Caco-2 (cell line): ENCODE data around the gene ATP10B. TPM values are rescaled to one million over a fixed set of nuclear protein-coding genes. Genes with fewer than 3 reads are reported as not detected.
"Not testable (repeated sequence)": the region's sequence is repeated elsewhere in the genome, so short reads cannot be mapped to it uniquely, and the experiment has no call there.

ENCODE experiments used
- BruUV-seq: library from RNA; stranded (reverse); fragments of 400-500 nt; replicated peaks from 2 replicates; lab custom pipeline; 2021; lab: Mats Ljungman, UMichigan
- CTCF ChIA-PET: fragments of 300-600 bp; sonication (Branson Sonifier 250); formaldehyde crosslinking; loops from one replicate; lab custom pipeline; 2022; ENCODE audit warnings: antibody characterized with exemption; lab: Charles Lee
- POLR2A ChIA-PET: fragments of 300-600 bp; sonication (Branson Sonifier 250); formaldehyde crosslinking; loops from one replicate; lab custom pipeline; 2022; ENCODE audit warnings: antibody characterized with exemption; lab: Charles Lee
- DNase-seq, 2 experiments: peaks; one replicate each; pipeline versions ENCODE4 v3.0.0 to v3.0.0-alpha.2; 2020 to 2022
- H3K27me3 ChIP-seq: replicated peaks from 2 replicates; pipeline ENCODE4 v1.6.0; 2011; ENCODE audit warnings: low read length; ENCODE audit not compliant: control insufficient read depth, insufficient read depth
- H3K36me3 ChIP-seq: 2 replicates; pipeline ENCODE4 v1.5.1; 2011; ENCODE audit warnings: low read length; ENCODE audit not compliant: control insufficient read depth, insufficient read depth
- H3K4me1 ChIP-seq: fragments of 250-450 bp; sonication (Bioruptor Pico); 2 replicates; pipeline ENCODE4 v1.5.1; 2020; ENCODE audit warnings: mild to moderate bottlenecking
- H3K4me3 ChIP-seq: 2 replicates; pipeline ENCODE4 v1.5.1; 2011; ENCODE audit warnings: low read depth, mild to moderate bottlenecking, control low read depth, low read length
- H3K9me3 ChIP-seq: fragments of 250-450 bp; sonication (Bioruptor Pico); 2 replicates; pipeline ENCODE4 v1.5.1; 2020; ENCODE audit warnings: mild to moderate bottlenecking, moderate library complexity
- H3K27ac Mint-ChIP-seq: one replicate; pipeline ENCODE4 v1.8.0; 2022; ENCODE audit warnings: mixed read lengths; ENCODE audit not compliant: unreplicated experiment
- H3K27me3 Mint-ChIP-seq: one replicate; pipeline ENCODE4 v1.8.0; 2022; ENCODE audit warnings: mixed read lengths; ENCODE audit not compliant: insufficient read depth, unreplicated experiment
- H3K36me3 Mint-ChIP-seq: one replicate; pipeline ENCODE4 v1.8.0; 2022; ENCODE audit warnings: mild to moderate bottlenecking, mixed read lengths; ENCODE audit not compliant: insufficient read depth, unreplicated experiment
- H3K4me1 Mint-ChIP-seq: one replicate; pipeline ENCODE4 v1.8.0; 2022; ENCODE audit warnings: low read depth, mixed read lengths; ENCODE audit not compliant: unreplicated experiment
- H3K4me3 Mint-ChIP-seq: one replicate; pipeline ENCODE4 v1.8.0; 2022; ENCODE audit warnings: mild to moderate bottlenecking, moderate library complexity, mixed read lengths; ENCODE audit not compliant: unreplicated experiment
- H3K9me3 Mint-ChIP-seq: one replicate; pipeline ENCODE4 v1.8.0; 2022; ENCODE audit warnings: mixed read lengths; ENCODE audit not compliant: unreplicated experiment
- intact Hi-C: fragments of 100-400 bp; cut with micrococcal nuclease; formaldehyde crosslinking; loops from one replicate; pipeline ENCODE4 v1.10.0; 2022; ENCODE audit not compliant: unreplicated experiment
- total RNA-seq: library from RNA; stranded (reverse); gene quantifications from 2 replicates; pipeline ENCODE4 v1.2.3, GENCODE V29; 2022
- TF ChIP-seq, protein P1 (sequence below), 2 experiments: fragments of 200-600 bp in 1 of 2; IDR thresholded peaks; 1 replicate in 1 of 2; 2 replicates in 1 of 2; pipeline versions ENCODE4 v1.5.1 to v1.8.0; 2011 to 2022; ENCODE audit warnings: antibody characterized with exemption in 1 of 2, control low read depth in 1 of 2, inconsistent platforms in 1 of 2, low read depth in 1 of 2, low read length in 1 of 2, mild to moderate bottlenecking in 1 of 2, moderate library complexity in 1 of 2; ENCODE audit not compliant: insufficient read depth in 1 of 2, severe bottlenecking in 1 of 2, unreplicated experiment in 1 of 2

The ATP10B gene
- total RNA-seq, 1 experiment from 2014 or later = 0.43 TPM

DNA sequence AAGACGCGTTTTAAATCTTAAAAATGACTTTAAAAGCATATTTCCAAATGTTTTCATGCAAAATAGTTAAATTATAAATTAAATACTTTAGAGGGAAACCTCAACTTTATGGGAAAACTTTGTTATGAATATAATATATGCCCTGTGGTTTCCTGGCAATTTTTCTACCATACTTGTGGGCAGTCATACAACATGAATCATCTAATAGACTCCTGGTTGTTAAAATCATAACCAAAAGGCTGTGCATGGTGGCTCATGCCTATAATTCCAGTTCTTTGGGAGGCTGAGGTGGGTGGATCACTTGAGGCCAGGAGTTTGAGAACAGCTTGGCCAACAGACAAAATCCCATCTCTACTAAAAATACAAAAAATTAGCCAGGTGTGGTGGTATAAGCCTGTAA is 18.2 kb downstream of the ATP10B start:
- no TSS peak for BruUV-seq
- H3K27me3 ChIP-seq = no peaks in the 10 kb centered on the region
- no peaks in the 10 kb centered on the region for H3K36me3 ChIP-seq
- Mint-ChIP-seq H3K36me3 (no peaks in the 10 kb centered on the region), H3K27me3 (no peaks in the 10 kb centered on the region), H3K4me3 (no peak overlapping the region), H3K9me3 (peaks cover 12% of the 10 kb centered on the region), H3K27ac (no peak overlapping the region), H3K4me1 (no peaks in the 10 kb centered on the region)
- H3K4me3 ChIP-seq = no peak overlapping the region
- intact Hi-C loops = no loop called here
- CTCF ChIA-PET = no interaction called here
- peaks cover 2% of the 10 kb centered on the region; the same call in 1 of the 2 replicates for H3K9me3 ChIP-seq
- DNase-seq = no peak
- H3K4me1 ChIP-seq = no peaks in the 10 kb centered on the region
- POLR2A ChIA-PET = no interaction called here
- TF ChIP-seq, protein P1, sequence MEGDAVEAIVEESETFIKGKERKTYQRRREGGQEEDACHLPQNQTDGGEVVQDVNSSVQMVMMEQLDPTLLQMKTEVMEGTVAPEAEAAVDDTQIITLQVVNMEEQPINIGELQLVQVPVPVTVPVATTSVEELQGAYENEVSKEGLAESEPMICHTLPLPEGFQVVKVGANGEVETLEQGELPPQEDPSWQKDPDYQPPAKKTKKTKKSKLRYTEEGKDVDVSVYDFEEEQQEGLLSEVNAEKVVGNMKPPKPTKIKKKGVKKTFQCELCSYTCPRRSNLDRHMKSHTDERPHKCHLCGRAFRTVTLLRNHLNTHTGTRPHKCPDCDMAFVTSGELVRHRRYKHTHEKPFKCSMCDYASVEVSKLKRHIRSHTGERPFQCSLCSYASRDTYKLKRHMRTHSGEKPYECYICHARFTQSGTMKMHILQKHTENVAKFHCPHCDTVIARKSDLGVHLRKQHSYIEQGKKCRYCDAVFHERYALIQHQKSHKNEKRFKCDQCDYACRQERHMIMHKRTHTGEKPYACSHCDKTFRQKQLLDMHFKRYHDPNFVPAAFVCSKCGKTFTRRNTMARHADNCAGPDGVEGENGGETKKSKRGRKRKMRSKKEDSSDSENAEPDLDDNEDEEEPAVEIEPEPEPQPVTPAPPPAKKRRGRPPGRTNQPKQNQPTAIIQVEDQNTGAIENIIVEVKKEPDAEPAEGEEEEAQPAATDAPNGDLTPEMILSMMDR (IDR thresholded peaks at IDR 0.05; ENCODE audit: insufficient read depth in 1 of 2, low read depth in 1 of 2, low read length in 1 of 2, severe bottlenecking in 1 of 2, unreplicated experiment in 1 of 2) = no peak

DNA sequence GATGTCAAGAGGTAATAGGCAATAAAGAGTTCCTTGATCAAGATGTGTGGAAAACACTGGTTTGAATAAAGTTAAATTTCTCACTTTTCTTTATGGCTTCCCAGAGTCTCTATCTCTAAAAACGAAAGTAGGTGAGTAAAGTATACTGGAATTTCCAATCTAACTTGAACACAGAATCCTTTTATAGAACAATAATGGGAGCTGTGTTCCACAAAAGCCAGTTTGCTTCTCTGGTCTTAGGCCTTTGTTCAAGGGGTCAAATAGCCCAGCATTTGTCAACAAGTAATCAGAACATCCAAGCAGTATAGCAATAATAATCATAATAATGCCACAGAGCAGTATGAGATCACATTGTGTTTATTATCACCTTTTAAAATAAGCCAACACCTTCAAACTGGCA is 20.2 kb downstream of the ATP10B start:
- Mint-ChIP-seq H3K4me1 (no peaks in the 10 kb centered on the region), H3K4me3 (no peak overlapping the region), H3K27me3 (no peaks in the 10 kb centered on the region), H3K36me3 (no peaks in the 10 kb centered on the region), H3K9me3 (peaks cover 18% of the 10 kb centered on the region), H3K27ac (no peak overlapping the region)
- Histone ChIP-seq H3K4me3 (no peak overlapping the region), H3K9me3 (peaks cover 2% of the 10 kb centered on the region; the same call in 1 of the 2 replicates), H3K27me3 (no peaks in the 10 kb centered on the region), H3K36me3 (no peaks in the 10 kb centered on the region), H3K4me1 (no peaks in the 10 kb centered on the region)
- TF ChIP-seq, protein P1 (IDR thresholded peaks at IDR 0.05; ENCODE audit: insufficient read depth in 1 of 2, low read depth in 1 of 2, low read length in 1 of 2, severe bottlenecking in 1 of 2, unreplicated experiment in 1 of 2) = no peak
- intact Hi-C loops = no loop called here
- POLR2A ChIA-PET = no interaction called here
- CTCF ChIA-PET = no interaction called here
- no TSS peak for BruUV-seq
- no peak for DNase-seq

DNA sequence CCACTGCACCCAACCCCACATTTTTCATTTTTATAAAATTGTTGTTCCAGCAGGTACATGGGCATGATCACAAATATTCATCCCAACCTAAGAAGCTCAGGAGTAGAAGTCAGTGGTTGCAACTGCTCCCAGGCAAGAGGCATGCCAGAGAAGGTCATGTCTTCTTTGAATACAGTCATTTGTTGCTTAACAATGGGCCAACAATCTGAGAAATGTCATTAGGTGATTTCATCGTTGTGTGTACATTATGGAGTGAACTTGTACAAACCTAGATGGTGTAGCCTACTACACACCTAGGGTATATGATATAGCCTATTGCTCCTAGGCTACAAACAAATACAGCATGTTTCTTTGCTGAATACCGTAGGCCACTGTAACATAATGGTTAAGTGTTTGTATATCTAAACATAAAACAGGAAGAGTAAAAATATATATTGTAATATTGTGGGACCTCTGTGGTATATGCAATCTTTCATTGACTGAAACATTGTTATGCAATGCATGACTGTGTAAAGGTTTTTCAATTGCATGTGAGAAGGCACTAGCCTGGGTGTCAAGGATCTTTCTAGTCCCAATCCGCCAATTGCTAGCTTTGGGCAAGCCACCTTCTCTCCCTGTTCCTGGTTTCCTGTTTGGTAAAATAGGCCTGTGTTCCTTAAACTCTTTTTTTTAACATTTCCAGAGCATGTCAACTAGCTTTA is 27.6 kb downstream of the ATP10B start:
- no peaks in the 10 kb centered on the region for H3K4me1 ChIP-seq
- POLR2A ChIA-PET = no interaction called here
- Mint-ChIP-seq H3K27me3 (no peaks in the 10 kb centered on the region), H3K9me3 (peaks cover 43% of the 10 kb centered on the region), H3K4me3 (no peak overlapping the region), H3K36me3 (no peaks in the 10 kb centered on the region), H3K4me1 (no peaks in the 10 kb centered on the region), H3K27ac (no peak overlapping the region)
- BruUV-seq = no TSS peak
- H3K27me3 ChIP-seq = no peaks in the 10 kb centered on the region
- TF ChIP-seq, protein P1 (IDR thresholded peaks at IDR 0.05; ENCODE audit: insufficient read depth in 1 of 2, low read depth in 1 of 2, low read length in 1 of 2, severe bottlenecking in 1 of 2, unreplicated experiment in 1 of 2) = no peak
- DNase-seq = no peak
- no peak overlapping the region for H3K4me3 ChIP-seq
- intact Hi-C loops = no loop called here
- H3K9me3 ChIP-seq = no peaks in the 10 kb centered on the region
- H3K36me3 ChIP-seq = no peaks in the 10 kb centered on the region
- CTCF ChIA-PET = no interaction called here

DNA sequence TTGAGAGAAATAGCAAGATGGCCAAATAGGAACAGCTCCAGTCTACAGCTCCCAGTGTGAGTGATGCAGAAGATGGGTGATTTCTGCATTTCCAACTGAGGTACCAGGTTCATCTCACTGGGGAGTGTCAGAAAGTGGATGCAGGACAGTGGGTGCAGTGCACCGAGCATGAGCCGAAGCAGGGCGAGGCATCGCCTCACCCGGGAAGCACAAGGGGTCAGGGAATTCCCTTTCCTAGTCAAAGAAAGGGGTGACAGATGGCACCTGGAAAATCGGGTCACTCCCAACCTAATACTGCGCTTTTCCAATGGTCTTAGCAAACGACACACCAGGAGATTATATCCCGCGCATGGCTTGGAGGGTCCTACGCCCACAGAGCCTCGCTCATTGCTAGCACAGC is 39.0 kb downstream of the ATP10B start:
- H3K9me3 ChIP-seq, H3K27me3 ChIP-seq, H3K4me3 Mint-ChIP-seq, H3K27ac Mint-ChIP-seq, H3K4me1 Mint-ChIP-seq, POLR2A ChIA-PET, BruUV-seq, DNase-seq, CTCF ChIA-PET, H3K4me3 ChIP-seq, H3K4me1 ChIP-seq, H3K27me3 Mint-ChIP-seq, intact Hi-C loops, H3K36me3 ChIP-seq, H3K36me3 Mint-ChIP-seq: not testable (repeated sequence)
- H3K9me3 Mint-ChIP-seq = peaks cover 17% of the 10 kb centered on the region
